Mesendoderm (in vitro differentiated cells): Measurements from ENCODE around the gene CDCA5.

ENCODE experiments used
- DNase-seq: peaks from one replicate; pipeline ENCODE4 v3.0.0; 2013
- H2AK5ac ChIP-seq: 2 replicates; pipeline ENCODE4 v1.6.1; 2013; ENCODE audit warnings: low read length, inconsistent platforms
- H2BK120ac ChIP-seq: 2 replicates; pipeline ENCODE4 v1.6.1; 2013; ENCODE audit warnings: low read depth, mild to moderate bottlenecking, low read length, moderate library complexity, mixed read lengths
- H2BK15ac ChIP-seq: replicated peaks from 2 replicates; pipeline ENCODE4 v1.6.1; 2013; ENCODE audit warnings: low read depth, mild to moderate bottlenecking, moderate library complexity
- H2BK5ac ChIP-seq: 2 replicates; pipeline ENCODE4 v1.6.1; 2013; ENCODE audit warnings: low read length, inconsistent platforms
- H3K18ac ChIP-seq: 2 replicates; pipeline ENCODE4 v1.6.1; 2013; ENCODE audit warnings: mild to moderate bottlenecking, low read length, mixed read lengths
- H3K23ac ChIP-seq: one replicate; pipeline ENCODE4 v1.6.1; 2013; ENCODE audit warnings: low read length
- H3K27ac ChIP-seq: 2 replicates; pipeline ENCODE4 v1.5.1; 2013; ENCODE audit warnings: low read depth, mild to moderate bottlenecking, inconsistent platforms, low read length, moderate library complexity
- H3K27me3 ChIP-seq: 2 replicates; pipeline ENCODE4 v1.6.1; 2013; ENCODE audit warnings: low read length, control low read depth, mild to moderate bottlenecking, inconsistent platforms; ENCODE audit not compliant: insufficient read depth, poor library complexity
- H3K36me3 ChIP-seq: 2 replicates; pipeline ENCODE4 v1.6.1; 2013; ENCODE audit warnings: low read length, inconsistent platforms; ENCODE audit not compliant: control insufficient read depth, insufficient read depth
- H3K4ac ChIP-seq: one replicate; pipeline ENCODE4 v1.6.1; 2013; ENCODE audit warnings: low read depth, mild to moderate bottlenecking, low read length, moderate library complexity
- H3K4me1 ChIP-seq: 2 replicates; pipeline ENCODE4 v1.6.1; 2013; ENCODE audit warnings: low read depth, low read length, inconsistent platforms; ENCODE audit not compliant: control insufficient read depth
- H3K4me2 ChIP-seq: 2 replicates; pipeline ENCODE4 v1.6.1; 2013; ENCODE audit warnings: low read length
- H3K4me3 ChIP-seq: 2 replicates; pipeline ENCODE4 v1.5.1; 2013; ENCODE audit warnings: mild to moderate bottlenecking, low read length
- H3K56ac ChIP-seq: one replicate; pipeline ENCODE4 v1.6.1; 2013; ENCODE audit warnings: low read length
- H3K79me1 ChIP-seq: 2 replicates; pipeline ENCODE4 v1.6.1; 2013; ENCODE audit warnings: low read length, inconsistent platforms
- H3K79me2 ChIP-seq: 2 replicates; pipeline ENCODE4 v1.6.1; 2013; ENCODE audit warnings: mild to moderate bottlenecking, low read length; ENCODE audit not compliant: control insufficient read depth, insufficient read depth
- H3K9ac ChIP-seq: 2 replicates; pipeline ENCODE4 v1.6.1; 2013; ENCODE audit warnings: low read length, inconsistent platforms
- H4K5ac ChIP-seq: one replicate; pipeline ENCODE4 v1.6.1; 2013; ENCODE audit warnings: low read length
- H4K8ac ChIP-seq: one replicate; pipeline ENCODE4 v1.6.1; 2013; ENCODE audit warnings: low read depth, mild to moderate bottlenecking, control low read depth, low read length, moderate library complexity
- WGBS: extraction: QIAGEN DNeasy Blood & Tissue Kit; methylation state at CpG from one replicate; pipeline ENCODE4 v1.1.7; 2013; ENCODE audit warnings: low lambda C conversion rate, missing lambda C conversion rate; ENCODE audit not compliant: insufficient coverage; ENCODE audit errors: extremely low coverage; 5-methylcytosine and 5-hydroxymethylcytosine counted together

Gene CDCA5

GRCh38 chr11:65043881-65044501 is 39.8 kb downstream of the CDCA5 start:
- H2BK120ac ChIP-seq = no peak overlapping the region
- no peak for DNase-seq
- H2BK15ac ChIP-seq = no peak overlapping the region
- no peak overlapping the region for H3K27ac ChIP-seq
- no peak overlapping the region for H3K56ac ChIP-seq
- H3K23ac ChIP-seq = no peak overlapping the region
- H3K9ac ChIP-seq = no peak overlapping the region
- H3K4me1 ChIP-seq = peaks cover 5% of the 10 kb centered on the region
- peaks cover 7% of the 10 kb centered on the region for H3K79me1 ChIP-seq
- H2AK5ac ChIP-seq = no peak overlapping the region
- H3K27me3 ChIP-seq = no peaks in the 10 kb centered on the region
- no peak overlapping the region for H2BK5ac ChIP-seq
- H3K4ac ChIP-seq = no peak overlapping the region
- no peak overlapping the region for H3K4me3 ChIP-seq
- WGBS = no CpG with 5 or more reads among the region's 23 CpGs
- H3K79me2 ChIP-seq = peaks cover 2% of the 10 kb centered on the region
- no peak overlapping the region for H4K8ac ChIP-seq
- H3K18ac ChIP-seq = no peak overlapping the region
- no peak overlapping the region for H4K5ac ChIP-seq
- no peak overlapping the region for H3K4me2 ChIP-seq
- peaks cover 2% of the 10 kb centered on the region for H3K36me3 ChIP-seq

GRCh38 chr11:65042891-65043290 is 40.9 kb downstream of the CDCA5 start:
- no peaks in the 10 kb centered on the region for H3K4me1 ChIP-seq
- peaks cover 2% of the 10 kb centered on the region for H3K79me2 ChIP-seq
- H3K18ac ChIP-seq = no peak overlapping the region
- no peak overlapping the region for H3K23ac ChIP-seq
- no peak for DNase-seq
- H2BK15ac ChIP-seq = no peak overlapping the region
- H3K4ac ChIP-seq = no peak overlapping the region
- no peak overlapping the region for H4K5ac ChIP-seq
- H3K56ac ChIP-seq = no peak overlapping the region
- no peak overlapping the region for H2AK5ac ChIP-seq
- H2BK120ac ChIP-seq = no peak overlapping the region
- H2BK5ac ChIP-seq = no peak overlapping the region
- peaks cover 7% of the 10 kb centered on the region for H3K79me1 ChIP-seq
- no CpG with 5 or more reads among the region's 6 CpGs for WGBS
- no peak overlapping the region for H3K9ac ChIP-seq
- H3K27ac ChIP-seq = no peak overlapping the region
- no peak overlapping the region for H3K4me2 ChIP-seq
- no peak overlapping the region for H3K4me3 ChIP-seq
- peaks cover 2% of the 10 kb centered on the region for H3K36me3 ChIP-seq
- H4K8ac ChIP-seq = no peak overlapping the region
- no peaks in the 10 kb centered on the region for H3K27me3 ChIP-seq

- H2AK5ac ChIP-seq = no peak within 1 kb of the TSS
- H3K18ac ChIP-seq = peak within 1 kb of the TSS; percentile 75
- no peak within 1 kb of the TSS for H3K4ac ChIP-seq
- H3K79me1 ChIP-seq = peaks cover 7% of the 10 kb centered on the region
- H4K5ac ChIP-seq = no peak within 1 kb of the TSS
- peak within 1 kb of the TSS; percentile 66 for H3K23ac ChIP-seq
- H3K4me2 ChIP-seq = peak within 1 kb of the TSS; percentile 73
- peak within 1 kb of the TSS; percentile 83 for H3K4me3 ChIP-seq
- no peak within 1 kb of the TSS for H2BK15ac ChIP-seq
- H4K8ac ChIP-seq = no peak within 1 kb of the TSS
- no CpG with 5 or more reads among the region's 91 CpGs for WGBS
- peak within 1 kb of the TSS; percentile 96 for H3K9ac ChIP-seq
- H3K56ac ChIP-seq = peak within 1 kb of the TSS; percentile 99
- no peaks in the 10 kb centered on the region for H3K4me1 ChIP-seq
- peaks cover 2% of the 10 kb centered on the region for H3K79me2 ChIP-seq
- no peaks in the 10 kb centered on the region for H3K27me3 ChIP-seq
- H2BK120ac ChIP-seq = no peak within 1 kb of the TSS
- H3K27ac ChIP-seq = peak within 1 kb of the TSS; percentile 98
- H3K36me3 ChIP-seq = peaks cover 2% of the 10 kb centered on the region
- peak; percentile 98 for DNase-seq
- H2BK5ac ChIP-seq = peak within 1 kb of the TSS; percentile 95
Measured at GRCh38 chr11:65040847-65041622, 42.8 kb downstream of the CDCA5 start, which contains the start of gene SAC3D1. SAC3D1 (plus strand) TSS chr11:65041210; CDS start chr11:65041293, 83 bp downstream.

GRCh38 chr11:65040520-65040846 is 43.4 kb downstream of the CDCA5 start:
- no peaks in the 10 kb centered on the region for H3K27me3 ChIP-seq
- peak overlapping the region; percentile 74 for H3K9ac ChIP-seq
- H2AK5ac ChIP-seq = no peak overlapping the region
- no peak overlapping the region for H3K4ac ChIP-seq
- no peak overlapping the region for H4K8ac ChIP-seq
- no peak overlapping the region for H3K23ac ChIP-seq
- whole genome bisulfite sequencing = no CpG with 5 or more reads among the region's 7 CpGs
- no peak overlapping the region for H2BK120ac ChIP-seq
- H3K4me3 ChIP-seq = no peak overlapping the region
- no peak overlapping the region for H2BK15ac ChIP-seq
- H3K27ac ChIP-seq = peak overlapping the region; percentile 98
- no peak overlapping the region for H4K5ac ChIP-seq
- no peak overlapping the region for H2BK5ac ChIP-seq
- H3K4me2 ChIP-seq = peak overlapping the region; percentile 56
- DNase-seq = no peak
- H3K56ac ChIP-seq = peak overlapping the region; percentile 83
- H3K79me2 ChIP-seq = peaks cover 2% of the 10 kb centered on the region
- H3K79me1 ChIP-seq = peaks cover 7% of the 10 kb centered on the region
- no peaks in the 10 kb centered on the region for H3K4me1 ChIP-seq
- peaks cover 2% of the 10 kb centered on the region for H3K36me3 ChIP-seq
- no peak overlapping the region for H3K18ac ChIP-seq

GRCh38 chr11:65036931-65037330 is 46.9 kb downstream of the CDCA5 start:
- no peak for DNase-seq

More at GRCh38 chr11:65036931-65037330, 46.9 kb downstream of the CDCA5 start:
- peaks cover 2% of the 10 kb centered on the region for H3K79me2 ChIP-seq
- H2AK5ac ChIP-seq = no peak overlapping the region
- no peak overlapping the region for H3K4me3 ChIP-seq
- H3K9ac ChIP-seq = no peak overlapping the region
- H4K5ac ChIP-seq = no peak overlapping the region
- H3K4me1 ChIP-seq = no peaks in the 10 kb centered on the region
- WGBS = no CpG with 5 or more reads among the region's 6 CpGs
- H3K23ac ChIP-seq = no peak overlapping the region
- no peak overlapping the region for H3K27ac ChIP-seq
- H3K18ac ChIP-seq = no peak overlapping the region
- no peaks in the 10 kb centered on the region for H3K36me3 ChIP-seq
- H2BK120ac ChIP-seq = no peak overlapping the region
- no peak overlapping the region for H3K56ac ChIP-seq
- H3K4me2 ChIP-seq = no peak overlapping the region
- H3K4ac ChIP-seq = no peak overlapping the region
- no peak overlapping the region for H2BK5ac ChIP-seq
- no peak overlapping the region for H2BK15ac ChIP-seq
- H4K8ac ChIP-seq = no peak overlapping the region
- H3K27me3 ChIP-seq = no peaks in the 10 kb centered on the region
- no peaks in the 10 kb centered on the region for H3K79me1 ChIP-seq
